Activated naive CD8-positive, alpha-beta T cell (primary cell): ENCODE measurements around the gene PCDHGA12.
"Not testable (repeated sequence)": the region's sequence is repeated elsewhere in the genome, so short reads cannot be mapped to it uniquely, and the experiment has no call there.

Experiments
- H3K27ac Mint-ChIP-seq: one replicate; pipeline ENCODE4 v1.8.0; 2021; ENCODE audit warnings: mixed read lengths
- H3K27me3 Mint-ChIP-seq: one replicate; pipeline ENCODE4 v1.8.0; 2021; ENCODE audit warnings: mixed read lengths
- H3K36me3 Mint-ChIP-seq: one replicate; pipeline ENCODE4 v1.8.0; 2021; ENCODE audit warnings: mixed read lengths
- H3K4me1 Mint-ChIP-seq: one replicate; pipeline ENCODE4 v1.8.0; 2021; ENCODE audit warnings: low read depth, mixed read lengths
- H3K4me3 Mint-ChIP-seq: one replicate; pipeline ENCODE4 v1.8.0; 2021; ENCODE audit warnings: mild to moderate bottlenecking, mixed read lengths
- H3K9me3 Mint-ChIP-seq: one replicate; pipeline ENCODE4 v1.8.0; 2021; ENCODE audit warnings: low read depth, mixed read lengths

Gene PCDHGA12

DNA sequence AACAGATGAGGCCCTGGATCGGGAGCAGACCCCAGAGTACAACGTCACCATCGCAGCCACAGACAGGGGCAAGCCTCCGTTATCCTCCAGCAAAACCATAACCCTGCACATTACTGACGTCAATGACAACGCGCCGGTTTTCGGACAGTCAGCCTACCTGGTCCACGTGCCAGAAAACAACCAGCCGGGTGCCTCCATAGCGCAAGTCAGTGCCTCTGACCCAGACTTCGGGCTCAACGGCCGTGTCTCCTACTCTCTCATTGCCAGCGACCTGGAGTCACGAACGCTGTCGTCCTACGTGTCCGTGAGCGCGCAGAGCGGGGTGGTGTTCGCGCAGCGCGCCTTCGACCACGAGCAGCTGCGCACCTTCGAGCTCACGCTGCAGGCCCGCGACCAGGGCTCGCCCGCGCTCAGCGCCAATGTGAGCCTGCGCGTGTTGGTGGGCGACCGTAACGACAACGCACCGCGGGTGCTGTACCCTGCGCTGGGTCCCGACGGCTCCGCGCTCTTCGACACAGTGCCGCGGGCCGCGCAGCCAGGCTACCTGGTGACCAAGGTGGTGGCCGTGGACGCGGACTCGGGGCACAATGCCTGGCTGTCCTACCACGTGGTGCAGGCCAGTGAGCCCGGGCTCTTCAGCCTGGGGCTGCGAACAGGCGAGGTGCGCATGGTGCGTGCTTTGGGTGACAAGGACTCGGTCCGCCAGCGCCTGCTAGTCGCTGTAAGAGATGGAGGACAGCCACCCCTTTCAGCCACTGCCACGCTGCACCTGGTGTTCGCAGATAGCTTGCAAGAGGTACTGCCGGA, 11.0 kb upstream of the PCDHGA12 start:
- Mint-ChIP-seq H3K27me3 (peaks cover 50% of the 10 kb centered on the region), H3K4me3 (peak overlapping the region; percentile 25), H3K27ac (no peak overlapping the region), H3K9me3 (peaks cover 23% of the 10 kb centered on the region), H3K4me1 (peaks cover 16% of the 10 kb centered on the region), H3K36me3 (peaks cover 35% of the 10 kb centered on the region)

DNA sequence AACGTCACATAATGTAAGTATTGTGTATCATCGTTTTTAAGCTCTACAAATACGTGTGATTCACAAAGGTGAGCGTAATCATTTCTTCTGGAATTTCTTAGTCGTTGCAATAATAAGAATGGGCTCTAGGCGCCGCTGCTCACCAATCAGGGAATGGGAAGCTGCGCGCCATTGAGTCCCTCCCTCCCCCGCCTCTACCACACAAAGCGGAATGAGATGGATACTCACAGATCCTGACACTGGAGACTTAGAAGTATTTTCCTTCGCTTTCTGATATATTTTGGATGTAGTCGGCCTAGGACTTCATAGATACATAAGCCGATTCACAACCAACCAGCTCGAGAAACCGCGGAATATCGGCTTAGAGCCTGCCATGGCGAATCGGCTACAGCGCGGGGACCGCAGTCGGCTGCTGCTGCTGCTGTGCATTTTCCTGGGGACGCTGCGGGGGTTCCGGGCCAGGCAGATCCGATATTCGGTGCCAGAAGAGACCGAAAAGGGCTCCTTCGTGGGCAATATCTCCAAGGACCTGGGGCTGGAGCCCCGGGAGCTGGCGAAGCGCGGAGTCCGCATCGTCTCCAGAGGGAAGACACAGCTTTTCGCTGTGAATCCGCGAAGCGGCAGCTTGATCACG, 9.3 kb upstream of the PCDHGA12 start, which contains the start of gene PCDHGA11:
Gene PCDHGA11, plus strand, starts transcription at position 197 of the 634 bp plus-strand sequence. Its CDS starts 177 bp downstream, at position 374.
- Mint-ChIP-seq H3K36me3 (peaks cover 31% of the 10 kb centered on the region), H3K27me3 (peaks cover 53% of the 10 kb centered on the region), H3K4me1 (peaks cover 10% of the 10 kb centered on the region), H3K4me3 (peak within 1 kb of the TSS; percentile 87), H3K9me3 (peaks cover 20% of the 10 kb centered on the region), H3K27ac (peak within 1 kb of the TSS; percentile 70)

- H3K4me1 Mint-ChIP-seq = peaks cover 10% of the 10 kb centered on the region
- peaks cover 29% of the 10 kb centered on the region for H3K36me3 Mint-ChIP-seq
- peaks cover 20% of the 10 kb centered on the region for H3K9me3 Mint-ChIP-seq
- peaks cover 53% of the 10 kb centered on the region for H3K27me3 Mint-ChIP-seq
- H3K27ac Mint-ChIP-seq = peak overlapping the region; percentile 11
- H3K4me3 Mint-ChIP-seq = peak overlapping the region; percentile 87
Observed at GRCh38 chr5:141421489-141421855, 8.8 kb upstream of the PCDHGA12 start.

- H3K4me1 Mint-ChIP-seq = peaks cover 9% of the 10 kb centered on the region
- peaks cover 20% of the 10 kb centered on the region for H3K9me3 Mint-ChIP-seq
- H3K27me3 Mint-ChIP-seq = peaks cover 53% of the 10 kb centered on the region
- peaks cover 28% of the 10 kb centered on the region for H3K36me3 Mint-ChIP-seq
- H3K4me3 Mint-ChIP-seq = peak overlapping the region; percentile 23
- H3K27ac Mint-ChIP-seq = no peak overlapping the region
Observed at GRCh38 chr5:141422742-141423291, 7.5 kb upstream of the PCDHGA12 start.

DNA sequence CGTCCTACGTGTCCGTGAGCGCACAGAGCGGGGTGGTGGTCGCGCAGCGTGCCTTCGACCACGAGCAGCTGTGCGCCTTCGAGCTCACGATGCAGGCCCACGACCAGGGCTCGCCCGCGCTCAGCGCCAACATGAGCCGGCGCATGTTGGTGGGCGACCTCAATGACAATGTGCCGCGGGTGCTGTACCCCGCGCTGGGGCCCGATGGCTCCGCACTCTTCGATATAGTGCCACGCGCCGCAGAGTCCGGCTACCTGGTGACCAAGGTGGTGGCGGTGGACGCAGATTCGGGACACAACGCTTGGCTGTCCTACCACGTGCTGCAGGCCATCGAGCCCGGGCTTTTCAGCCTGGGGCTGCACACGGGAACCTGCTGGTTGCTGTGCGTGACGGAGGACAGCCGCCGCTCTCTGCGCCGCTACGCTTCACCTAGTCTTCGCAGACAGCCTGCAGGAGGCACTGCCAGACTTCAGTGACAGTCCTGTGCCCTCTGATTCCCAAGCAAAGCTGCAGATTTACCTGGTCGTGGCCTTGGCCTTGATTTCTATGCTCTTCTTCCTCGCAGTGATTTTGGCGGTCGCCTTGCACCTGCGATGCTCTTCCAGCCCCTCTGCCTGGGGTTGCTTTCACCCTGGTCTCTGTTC, 2.4 kb upstream of the PCDHGA12 start:
- peaks cover 8% of the 10 kb centered on the region for H3K9me3 Mint-ChIP-seq
- no peak overlapping the region for H3K27ac Mint-ChIP-seq
- H3K36me3 Mint-ChIP-seq = peaks cover 17% of the 10 kb centered on the region
- H3K27me3 Mint-ChIP-seq = peaks cover 50% of the 10 kb centered on the region
- H3K4me3 Mint-ChIP-seq = no peak overlapping the region
- H3K4me1 Mint-ChIP-seq = peaks cover 10% of the 10 kb centered on the region

GRCh38 chr5:141431286-141431685, 979 bp downstream of the PCDHGA12 start:
- H3K36me3 Mint-ChIP-seq = peaks cover 16% of the 10 kb centered on the region
- peaks cover 4% of the 10 kb centered on the region for H3K9me3 Mint-ChIP-seq
- H3K4me1 Mint-ChIP-seq = peaks cover 10% of the 10 kb centered on the region
- H3K27me3 Mint-ChIP-seq = peaks cover 41% of the 10 kb centered on the region
- H3K4me3 Mint-ChIP-seq = peak overlapping the region; percentile 82
- H3K27ac Mint-ChIP-seq = no peak overlapping the region

DNA sequence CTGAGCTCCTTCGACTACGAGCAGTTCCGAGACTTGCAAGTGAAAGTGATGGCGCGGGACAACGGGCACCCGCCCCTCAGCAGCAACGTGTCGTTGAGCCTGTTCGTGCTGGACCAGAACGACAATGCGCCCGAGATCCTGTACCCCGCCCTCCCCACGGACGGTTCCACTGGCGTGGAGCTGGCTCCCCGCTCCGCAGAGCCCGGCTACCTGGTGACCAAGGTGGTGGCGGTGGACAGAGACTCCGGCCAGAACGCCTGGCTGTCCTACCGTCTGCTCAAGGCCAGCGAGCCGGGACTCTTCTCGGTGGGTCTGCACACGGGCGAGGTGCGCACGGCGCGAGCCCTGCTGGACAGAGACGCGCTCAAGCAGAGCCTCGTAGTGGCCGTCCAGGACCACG, 2.0 kb downstream of the PCDHGA12 start:
- H3K27ac Mint-ChIP-seq, H3K9me3 Mint-ChIP-seq, H3K4me1 Mint-ChIP-seq: not testable (repeated sequence)
- Mint-ChIP-seq H3K36me3 (peaks cover 16% of the 10 kb centered on the region), H3K27me3 (peaks cover 40% of the 10 kb centered on the region), H3K4me3 (peak overlapping the region; percentile 41)

DNA sequence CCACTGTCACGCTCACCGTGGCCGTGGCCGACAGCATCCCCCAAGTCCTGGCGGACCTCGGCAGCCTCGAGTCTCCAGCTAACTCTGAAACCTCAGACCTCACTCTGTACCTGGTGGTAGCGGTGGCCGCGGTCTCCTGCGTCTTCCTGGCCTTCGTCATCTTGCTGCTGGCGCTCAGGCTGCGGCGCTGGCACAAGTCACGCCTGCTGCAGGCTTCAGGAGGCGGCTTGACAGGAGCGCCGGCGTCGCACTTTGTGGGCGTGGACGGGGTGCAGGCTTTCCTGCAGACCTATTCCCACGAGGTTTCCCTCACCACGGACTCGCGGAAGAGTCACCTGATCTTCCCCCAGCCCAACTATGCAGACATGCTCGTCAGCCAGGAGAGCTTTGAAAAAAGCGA, 2.4 kb downstream of the PCDHGA12 start:
- H3K9me3 Mint-ChIP-seq, H3K4me1 Mint-ChIP-seq, H3K27ac Mint-ChIP-seq, H3K4me3 Mint-ChIP-seq: not testable (repeated sequence)
- H3K27me3 Mint-ChIP-seq = peaks cover 40% of the 10 kb centered on the region
- peaks cover 16% of the 10 kb centered on the region for H3K36me3 Mint-ChIP-seq

GRCh38 chr5:141434006-141434405, 3.7 kb downstream of the PCDHGA12 start:
- H3K36me3 Mint-ChIP-seq = peaks cover 13% of the 10 kb centered on the region
- peaks cover 38% of the 10 kb centered on the region for H3K27me3 Mint-ChIP-seq
- H3K4me1 Mint-ChIP-seq = peaks cover 10% of the 10 kb centered on the region
- no peak overlapping the region for H3K4me3 Mint-ChIP-seq
- peaks cover 4% of the 10 kb centered on the region for H3K9me3 Mint-ChIP-seq
- H3K27ac Mint-ChIP-seq = no peak overlapping the region

- Mint-ChIP-seq H3K27ac (no peak overlapping the region), H3K27me3 (peaks cover 25% of the 10 kb centered on the region), H3K4me3 (no peak overlapping the region), H3K36me3 (peaks cover 4% of the 10 kb centered on the region), H3K4me1 (no peaks in the 10 kb centered on the region), H3K9me3 (peaks cover 2% of the 10 kb centered on the region)
Observed at GRCh38 chr5:141437221-141437620, 6.9 kb downstream of the PCDHGA12 start.

GRCh38 chr5:141439411-141440141, 9.3 kb downstream of the PCDHGA12 start:
- H3K27ac Mint-ChIP-seq = no peak overlapping the region
- peaks cover 20% of the 10 kb centered on the region for H3K27me3 Mint-ChIP-seq
- no peak overlapping the region for H3K4me3 Mint-ChIP-seq
- no peaks in the 10 kb centered on the region for H3K4me1 Mint-ChIP-seq
- H3K36me3 Mint-ChIP-seq = peaks cover 2% of the 10 kb centered on the region
- H3K9me3 Mint-ChIP-seq = peaks cover 4% of the 10 kb centered on the region

- Mint-ChIP-seq H3K4me1 (no peaks in the 10 kb centered on the region), H3K27ac (no peak overlapping the region), H3K27me3 (peaks cover 19% of the 10 kb centered on the region), H3K4me3 (no peak overlapping the region), H3K36me3 (peaks cover 2% of the 10 kb centered on the region), H3K9me3 (peaks cover 4% of the 10 kb centered on the region)
Observed at GRCh38 chr5:141440341-141440740, 10.0 kb downstream of the PCDHGA12 start.

DNA sequence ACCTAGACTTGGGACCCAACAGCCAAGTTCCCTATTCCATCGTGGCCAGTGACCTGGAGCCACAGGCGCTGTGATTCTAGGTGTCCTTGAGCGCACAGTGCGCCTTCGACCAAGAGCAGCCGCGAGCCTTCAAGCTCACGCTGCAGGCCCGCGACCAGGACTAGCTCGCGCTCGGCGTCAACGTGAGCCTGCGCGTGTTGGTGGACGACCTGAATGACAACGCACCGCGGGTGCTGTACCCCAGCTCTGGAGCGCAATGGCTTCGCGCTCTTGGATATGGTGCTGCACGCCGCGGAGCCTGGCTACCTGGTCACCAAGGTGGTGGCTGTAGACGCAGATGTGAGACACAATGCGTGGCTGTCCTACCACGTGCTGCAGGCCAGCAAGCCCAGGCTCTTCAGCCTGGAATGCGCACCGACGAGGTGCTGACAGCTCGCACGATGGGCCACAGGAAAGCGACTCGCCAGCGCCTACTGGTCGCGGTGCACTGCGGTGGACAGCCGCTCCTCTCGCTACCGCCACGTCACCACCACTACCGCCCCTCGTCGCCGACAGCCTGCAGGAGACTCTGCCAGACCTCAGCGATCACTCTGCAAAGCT, 11.4 kb downstream of the PCDHGA12 start:
- Mint-ChIP-seq H3K9me3 (peaks cover 4% of the 10 kb centered on the region), H3K27me3 (peaks cover 19% of the 10 kb centered on the region), H3K36me3 (peaks cover 2% of the 10 kb centered on the region), H3K4me1 (no peaks in the 10 kb centered on the region), H3K4me3 (no peak overlapping the region), H3K27ac (no peak overlapping the region)

DNA sequence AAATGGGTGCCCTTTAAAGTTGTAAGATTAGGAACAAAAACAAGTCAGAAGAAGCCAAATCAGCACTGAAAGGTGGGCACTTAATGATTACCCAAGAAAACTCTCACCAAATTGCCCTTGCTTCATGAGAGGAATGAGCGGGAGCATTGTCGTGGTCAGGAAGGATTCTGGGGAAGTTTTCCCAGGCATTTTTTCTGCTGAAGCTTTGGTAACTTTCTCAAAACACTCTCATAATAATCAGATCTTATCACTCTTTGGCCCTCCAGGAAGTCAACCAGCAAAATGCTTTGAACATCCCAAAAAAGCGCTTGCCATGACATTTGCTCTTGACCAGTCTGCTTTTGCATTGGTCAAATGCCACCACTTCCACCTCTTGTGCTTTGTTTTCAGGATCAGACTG, 35.0 kb downstream of the PCDHGA12 start:
- H3K4me1 Mint-ChIP-seq = no peaks in the 10 kb centered on the region
- H3K4me3 Mint-ChIP-seq = no peak overlapping the region
- H3K27ac Mint-ChIP-seq = no peak overlapping the region
- H3K27me3 Mint-ChIP-seq = peaks cover 15% of the 10 kb centered on the region
- no peaks in the 10 kb centered on the region for H3K9me3 Mint-ChIP-seq
- H3K36me3 Mint-ChIP-seq = peaks cover 3% of the 10 kb centered on the region
